HUDEP-2 (cell line): ENCODE data around the gene LAMA5.

Source experiments
- DNase-seq, 76 experiments: peaks; one replicate each; lab custom pipeline; 2025; ENCODE audit not compliant: unreplicated experiment in 76 of 76; lab: John Stamatoyannopoulos, UW

Gene LAMA5

DNA sequence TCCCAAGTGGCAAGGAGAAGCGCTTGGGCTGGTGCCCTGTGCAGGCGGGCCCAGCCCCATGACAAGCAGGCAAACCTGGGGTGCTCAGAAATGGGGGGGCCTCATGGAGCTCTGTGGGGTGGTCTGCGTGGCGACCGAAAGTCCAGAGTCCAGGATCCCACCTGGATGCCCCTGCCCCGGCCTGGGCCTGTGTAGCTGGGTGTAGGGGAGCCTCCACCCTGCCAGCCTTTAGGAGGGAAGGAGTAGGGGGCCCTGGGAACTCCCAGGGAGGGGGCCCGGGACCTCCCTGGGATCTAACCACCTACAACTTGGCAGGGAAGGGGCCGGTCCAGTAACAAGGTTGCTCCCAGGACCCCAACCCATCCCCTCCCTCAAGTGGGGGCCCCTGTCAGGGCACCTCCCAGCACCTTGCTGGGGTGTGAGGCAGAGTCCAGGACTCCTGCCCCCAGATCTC, 4.5 kb upstream of the LAMA5 start:
- DNase-seq: no peak

DNA sequence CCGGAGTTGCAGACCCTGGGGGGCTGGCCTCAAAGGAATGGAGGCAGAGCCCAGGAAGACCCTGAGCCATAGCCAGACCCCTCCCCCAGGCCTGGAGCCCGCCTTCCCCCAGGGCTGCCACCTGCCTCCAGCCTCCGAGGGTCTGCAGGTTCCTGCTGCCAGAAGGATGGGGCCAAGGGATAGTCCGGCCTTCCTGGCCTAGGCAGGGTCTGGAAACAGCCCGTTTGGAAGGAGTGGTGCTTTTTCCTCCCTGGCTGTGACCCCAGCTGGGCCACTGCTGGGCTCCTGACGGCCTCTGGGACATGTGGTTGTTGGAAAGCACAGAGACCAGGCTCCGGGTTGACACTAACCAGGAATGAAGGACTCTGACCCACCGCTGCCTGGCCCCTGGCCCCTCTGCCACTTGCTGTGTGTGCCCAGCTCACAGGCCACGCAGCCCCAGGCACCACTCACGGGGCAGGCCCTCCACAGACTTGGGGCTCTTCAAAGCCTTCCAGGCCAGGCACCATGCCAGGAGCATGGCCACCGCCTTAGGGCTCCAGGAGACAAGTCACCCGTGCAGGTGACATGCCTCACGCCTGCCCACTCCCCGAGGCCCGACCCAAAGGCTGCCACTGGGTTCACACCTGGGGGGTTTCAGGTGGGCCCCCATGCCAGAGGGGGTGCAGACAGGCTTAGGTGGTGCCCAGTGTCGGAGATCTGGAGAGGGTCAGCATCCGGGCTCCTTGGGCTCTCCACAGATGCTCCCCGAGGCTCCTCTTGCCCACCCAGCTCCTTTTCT, 3.9 kb upstream of the LAMA5 start:
- peak in 4 of 76 experiments; percentile 17 to 24 (median 21) for DNase-seq

DNA sequence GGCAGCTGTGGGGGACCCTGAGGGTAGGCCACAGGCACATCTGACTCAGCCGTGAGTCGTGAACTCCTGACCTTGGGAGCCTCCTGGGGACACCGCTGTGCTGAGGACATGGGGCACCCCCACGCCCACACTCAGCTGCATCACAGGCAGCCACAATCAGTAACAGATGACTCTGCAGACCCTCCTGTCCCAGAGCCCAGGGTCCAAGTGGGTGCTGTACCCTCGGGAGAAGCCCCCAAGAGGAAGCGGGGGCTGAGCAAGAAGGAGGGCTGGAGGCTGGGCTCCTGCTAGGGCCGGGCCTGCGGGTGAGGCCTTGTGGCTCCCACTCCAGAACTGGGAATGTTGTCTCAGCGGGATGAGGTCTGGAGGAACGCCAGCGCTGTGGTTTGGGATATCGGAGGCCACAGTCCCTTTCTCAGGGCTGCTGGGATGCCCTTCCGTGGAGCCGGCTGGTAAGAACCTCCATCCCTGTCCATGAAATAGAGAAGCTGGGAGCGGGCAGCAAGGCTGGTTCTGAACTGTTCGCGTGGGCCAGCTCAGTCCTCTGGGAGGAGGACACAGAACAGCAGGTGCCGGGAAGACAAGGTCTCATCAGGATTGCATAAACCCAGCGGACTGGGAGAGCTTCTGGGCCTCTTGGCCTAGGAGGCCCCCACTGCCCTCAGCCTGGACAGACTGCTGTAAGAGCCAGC, 3.1 kb upstream of the LAMA5 start:
- DNase-seq: peak in 1 of 76 experiments; percentile 31

DNA sequence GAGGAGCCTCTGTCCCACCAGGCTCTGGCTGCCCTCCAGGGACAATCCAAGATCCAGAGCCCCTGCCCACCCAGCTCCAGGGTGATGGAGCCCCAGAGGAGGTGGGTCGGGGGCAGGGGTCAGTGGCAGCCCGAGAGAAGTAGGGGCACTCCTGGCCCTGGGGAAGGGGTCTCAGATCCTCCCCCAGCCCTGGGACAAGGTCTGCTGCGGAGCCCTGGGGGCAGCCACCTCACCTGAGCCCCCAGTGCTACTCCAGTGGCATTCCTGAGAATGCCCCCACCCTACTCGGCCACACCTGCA, 2.7 kb upstream of the LAMA5 start:
- no peak for DNase-seq

DNA sequence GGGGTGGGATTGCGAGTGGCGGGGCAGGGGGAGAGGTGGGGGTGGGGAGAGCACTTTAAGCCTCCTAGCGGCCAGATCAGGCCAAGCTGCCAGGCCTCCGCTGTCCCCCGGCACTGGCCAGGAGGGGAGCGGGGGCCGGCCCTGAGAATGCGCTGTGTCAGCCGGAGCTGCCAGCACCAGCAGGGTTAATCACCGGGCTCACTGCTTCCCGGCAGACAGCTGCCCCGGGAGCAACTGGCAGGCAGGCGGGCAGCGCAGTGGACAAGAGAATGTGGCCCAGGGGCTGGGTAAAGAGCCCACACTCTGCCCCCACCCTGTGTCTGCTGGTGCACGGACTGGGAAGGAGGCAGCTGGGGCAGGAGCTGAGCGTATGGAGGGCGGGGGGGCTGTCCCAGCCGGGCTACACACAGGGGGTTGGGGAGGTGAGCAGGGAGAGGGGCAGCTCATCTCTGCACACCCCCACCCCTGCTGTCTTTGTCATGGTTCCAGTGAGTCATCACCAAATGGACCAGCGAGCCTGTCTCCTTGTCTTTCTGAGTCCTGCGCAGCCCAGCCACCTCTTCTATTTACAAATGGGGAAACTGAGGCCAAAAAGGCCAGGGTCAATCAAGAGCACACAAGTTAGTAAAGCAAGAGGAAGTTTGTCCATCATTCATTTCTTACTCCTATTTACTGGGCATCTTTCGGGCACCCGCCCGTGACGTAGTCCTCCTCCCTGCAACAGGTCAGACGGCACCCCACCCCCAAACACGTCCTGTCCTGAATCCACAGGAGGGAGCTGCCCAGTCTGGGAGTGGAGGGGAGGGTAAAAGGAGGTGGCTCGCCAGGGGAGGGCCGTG, 2.1 kb upstream of the LAMA5 start:
- peak in 2 of 76 experiments; percentile 11 to 31 for DNase-seq

DNA sequence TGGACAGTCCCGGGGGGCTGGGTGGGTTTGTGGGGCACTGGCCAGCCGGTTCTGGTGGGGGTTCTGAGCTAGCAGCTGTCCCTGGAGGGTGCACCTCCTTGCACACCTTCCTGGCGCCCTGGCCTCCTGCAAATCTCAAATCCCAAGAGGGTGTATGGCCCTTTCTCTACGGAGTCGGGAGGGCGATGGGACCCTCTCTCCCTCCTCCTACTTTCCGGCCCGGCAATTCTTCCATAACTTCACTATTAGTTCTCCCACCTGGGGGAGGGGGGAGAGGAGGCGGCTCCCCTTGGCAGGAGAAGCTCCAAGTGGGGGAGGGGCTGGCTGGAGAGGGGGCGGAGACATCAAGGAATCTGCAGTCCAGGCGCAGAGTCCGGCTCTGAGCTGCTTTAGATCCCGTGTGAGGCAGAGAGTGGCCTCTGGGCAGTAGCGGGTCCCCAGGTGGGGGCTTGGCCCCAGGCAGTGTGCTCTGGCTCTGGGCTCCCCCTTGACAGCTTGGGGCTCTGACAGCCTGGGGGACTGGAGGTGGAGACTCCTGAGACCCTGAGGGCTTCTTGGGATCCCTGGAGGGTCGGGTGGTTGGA, 1.4 kb upstream of the LAMA5 start:
- DNase-seq: no peak

DNA sequence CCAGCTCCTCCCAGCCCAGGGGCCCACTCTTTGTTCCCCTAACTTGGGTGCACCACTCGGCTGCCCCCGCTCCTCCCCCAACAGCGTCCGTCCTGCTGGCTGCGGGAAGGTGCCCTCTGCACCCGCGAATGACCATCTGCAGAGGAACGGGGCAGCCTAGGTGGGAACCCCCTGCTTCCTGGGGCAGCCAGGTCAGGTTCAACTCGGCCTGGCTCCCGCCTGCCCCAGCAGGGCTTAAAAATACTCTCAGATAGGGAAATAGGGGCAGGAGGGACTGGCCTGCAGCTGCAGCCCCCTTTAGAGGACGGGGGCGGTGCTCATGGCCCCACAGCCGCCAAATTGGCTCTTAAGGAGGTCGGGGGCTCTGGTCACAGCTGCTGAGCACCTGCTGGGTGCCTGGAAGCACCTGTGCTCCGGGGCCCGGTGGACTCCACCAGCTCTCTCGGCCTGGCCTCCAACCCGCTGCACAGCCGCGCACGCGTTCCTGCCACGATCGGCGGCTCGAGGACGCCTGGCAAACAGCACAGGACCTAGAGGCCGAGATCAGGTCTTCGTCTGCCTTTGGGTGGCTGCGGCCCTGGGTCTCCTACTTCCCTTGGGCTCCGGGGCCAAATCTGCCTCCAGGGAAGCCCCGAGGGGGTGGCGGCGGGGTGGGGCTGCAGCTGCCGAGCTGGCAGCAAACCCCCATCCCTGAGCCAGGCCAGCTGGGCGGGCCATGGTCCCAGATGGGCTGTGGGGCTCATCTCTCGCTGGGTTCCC, 700 bp upstream of the LAMA5 start:
- DNase-seq: peak in 21 of 76 experiments; percentile 10 to 53 (median 27)

DNA sequence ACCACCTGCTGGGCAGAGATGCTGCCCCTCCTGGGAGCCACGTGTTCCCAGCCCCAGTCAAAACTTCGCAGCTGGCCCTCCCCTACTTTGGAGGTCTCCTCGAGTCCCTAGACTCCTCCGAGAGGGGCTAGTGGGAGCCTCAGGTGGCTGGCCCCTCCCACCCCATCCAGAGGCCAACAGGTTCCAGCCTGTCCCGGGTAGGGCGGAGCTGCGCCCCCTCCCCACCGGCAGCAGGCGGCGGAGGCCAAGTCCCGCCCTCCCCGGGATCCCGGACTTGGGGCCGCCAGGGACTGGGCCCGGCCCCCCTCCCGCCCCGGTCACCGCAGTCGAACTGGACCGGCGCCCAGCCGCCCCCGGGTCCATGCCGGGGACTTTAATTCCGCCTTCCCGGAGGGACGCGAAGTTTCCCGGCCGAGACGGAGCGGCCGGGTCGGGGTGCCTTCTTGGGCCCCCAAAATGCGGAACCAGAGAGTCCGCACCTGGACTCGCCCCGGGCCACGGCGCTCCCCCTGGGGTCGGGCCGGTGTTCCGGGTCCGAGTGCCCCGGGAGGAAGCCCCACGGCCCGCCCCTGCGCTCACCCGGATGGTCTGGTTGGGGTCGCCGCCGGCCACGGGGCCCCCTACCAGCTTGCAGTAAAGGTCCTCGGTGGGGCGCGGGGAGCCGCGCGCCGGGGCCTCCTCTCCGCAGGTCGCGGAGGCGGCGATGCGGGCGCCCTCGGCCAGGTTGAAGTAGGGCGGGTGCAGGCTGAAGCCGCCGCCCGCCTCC, 559 bp downstream of the LAMA5 start:
- peak in 1 of 76 experiments; percentile 57 for DNase-seq

DNA sequence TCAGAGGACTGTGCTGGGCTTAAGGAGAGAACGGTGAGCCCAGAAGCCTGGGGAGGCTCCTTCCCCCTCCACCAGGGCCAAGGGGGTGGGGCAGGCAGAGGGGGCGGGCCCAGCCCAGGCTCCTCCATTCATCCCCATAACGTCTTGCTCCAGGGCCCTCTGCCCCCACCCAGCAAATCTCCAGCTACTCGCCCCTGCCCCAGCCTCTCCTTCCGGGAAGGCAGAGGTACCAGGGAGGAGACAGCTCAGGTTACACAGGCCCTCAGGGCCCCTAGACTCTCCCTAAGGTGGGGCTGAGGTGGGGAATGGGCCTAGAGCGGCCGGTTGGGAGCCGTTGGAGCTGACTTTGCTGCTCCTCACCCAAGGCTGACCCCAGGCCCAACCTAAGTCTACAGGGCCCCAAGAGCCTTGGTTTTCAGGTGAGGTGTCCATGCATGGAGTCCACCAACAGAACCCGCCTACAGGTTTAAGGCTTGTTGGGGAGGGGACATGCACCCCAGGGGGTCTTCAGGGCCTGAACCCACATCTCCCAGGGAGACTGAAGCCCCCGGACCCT, 1.2 kb downstream of the LAMA5 start:
- DNase-seq: peak in 17 of 76 experiments; percentile 11 to 51 (median 32)

DNA sequence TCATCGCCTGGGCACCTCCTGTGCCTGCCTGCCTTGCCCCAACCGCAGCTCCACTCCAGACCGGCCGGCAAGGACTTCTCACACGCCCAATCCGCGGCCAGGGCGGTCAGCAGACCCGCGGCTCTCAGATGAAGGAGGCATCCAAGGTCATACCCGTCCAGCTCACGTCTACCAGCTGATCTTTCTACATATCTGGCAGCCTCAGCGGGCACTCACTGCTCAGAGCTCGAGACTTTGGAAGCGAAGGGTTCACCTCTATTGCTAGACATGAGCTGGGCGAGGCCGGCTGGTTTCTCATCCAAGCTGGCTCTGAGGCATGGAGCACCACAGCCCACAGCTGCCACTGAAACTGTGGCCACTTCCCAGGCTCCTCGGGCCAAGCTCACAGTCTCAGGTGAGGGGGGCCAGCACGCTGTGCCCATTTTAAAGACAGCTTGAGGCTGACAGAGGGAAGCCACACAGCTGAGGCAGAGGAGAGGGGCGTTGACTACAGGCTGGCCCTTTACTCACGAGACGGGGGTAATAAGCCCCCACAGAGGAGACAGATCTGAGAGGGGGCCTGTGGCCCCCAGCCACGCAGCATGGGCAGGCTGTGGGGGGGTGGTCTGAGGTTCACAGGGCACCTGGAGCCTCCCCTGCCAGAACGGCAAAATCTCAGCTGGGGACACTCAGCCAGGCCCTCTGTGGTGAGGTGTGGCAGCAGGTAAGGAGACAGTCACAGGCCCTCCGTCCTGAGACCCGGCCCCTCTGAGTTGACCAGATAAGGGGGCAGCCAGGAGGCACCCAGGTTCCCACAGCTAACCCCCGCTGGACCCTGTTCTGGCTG, 2.0 kb downstream of the LAMA5 start:
- no peak for DNase-seq

DNA sequence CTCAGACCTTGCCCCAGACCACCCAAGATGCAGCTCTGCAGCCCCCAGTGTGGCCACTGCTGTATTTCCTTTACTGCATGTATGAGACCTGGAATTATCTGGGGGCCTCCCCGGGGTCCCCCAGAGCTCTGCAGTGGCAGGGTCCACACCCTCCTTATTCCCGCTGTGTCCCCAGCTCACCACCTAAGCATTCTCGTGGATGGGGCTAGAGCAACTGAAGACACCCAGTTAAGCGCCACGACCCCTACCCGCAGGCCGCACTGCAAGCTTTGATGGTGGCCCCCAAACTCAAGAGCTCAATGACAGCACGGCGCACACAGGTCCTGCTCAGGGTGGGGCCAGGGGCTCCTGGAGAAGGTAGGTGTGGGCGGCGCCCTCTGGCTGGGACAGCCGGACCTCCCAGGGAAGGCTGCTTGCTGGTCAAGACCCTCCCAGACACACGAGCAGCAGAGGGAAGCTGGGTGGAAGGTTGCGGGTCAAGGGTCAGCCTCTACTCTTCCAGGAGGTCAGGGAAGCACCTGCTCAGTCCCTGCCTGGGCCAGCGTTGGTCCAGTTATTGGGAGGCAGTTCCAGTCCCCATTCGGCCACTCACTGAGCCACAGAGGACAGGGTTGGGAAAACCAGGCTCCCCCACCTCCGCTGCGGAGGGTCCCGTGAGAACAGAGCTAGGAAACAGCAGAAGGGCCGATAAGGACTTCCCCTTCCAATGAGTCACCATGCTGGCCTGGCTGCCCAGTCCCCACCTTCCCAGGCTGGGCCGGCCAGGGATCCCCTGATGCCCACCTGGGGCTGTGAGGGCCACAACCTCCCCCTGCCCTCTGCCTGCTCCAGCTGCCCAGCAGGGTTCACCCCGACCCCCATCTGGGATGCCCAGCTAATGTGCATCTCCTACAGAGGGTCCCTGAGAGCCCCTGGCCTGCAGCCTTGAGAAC, 2.9 kb downstream of the LAMA5 start:
- no peak for DNase-seq

DNA sequence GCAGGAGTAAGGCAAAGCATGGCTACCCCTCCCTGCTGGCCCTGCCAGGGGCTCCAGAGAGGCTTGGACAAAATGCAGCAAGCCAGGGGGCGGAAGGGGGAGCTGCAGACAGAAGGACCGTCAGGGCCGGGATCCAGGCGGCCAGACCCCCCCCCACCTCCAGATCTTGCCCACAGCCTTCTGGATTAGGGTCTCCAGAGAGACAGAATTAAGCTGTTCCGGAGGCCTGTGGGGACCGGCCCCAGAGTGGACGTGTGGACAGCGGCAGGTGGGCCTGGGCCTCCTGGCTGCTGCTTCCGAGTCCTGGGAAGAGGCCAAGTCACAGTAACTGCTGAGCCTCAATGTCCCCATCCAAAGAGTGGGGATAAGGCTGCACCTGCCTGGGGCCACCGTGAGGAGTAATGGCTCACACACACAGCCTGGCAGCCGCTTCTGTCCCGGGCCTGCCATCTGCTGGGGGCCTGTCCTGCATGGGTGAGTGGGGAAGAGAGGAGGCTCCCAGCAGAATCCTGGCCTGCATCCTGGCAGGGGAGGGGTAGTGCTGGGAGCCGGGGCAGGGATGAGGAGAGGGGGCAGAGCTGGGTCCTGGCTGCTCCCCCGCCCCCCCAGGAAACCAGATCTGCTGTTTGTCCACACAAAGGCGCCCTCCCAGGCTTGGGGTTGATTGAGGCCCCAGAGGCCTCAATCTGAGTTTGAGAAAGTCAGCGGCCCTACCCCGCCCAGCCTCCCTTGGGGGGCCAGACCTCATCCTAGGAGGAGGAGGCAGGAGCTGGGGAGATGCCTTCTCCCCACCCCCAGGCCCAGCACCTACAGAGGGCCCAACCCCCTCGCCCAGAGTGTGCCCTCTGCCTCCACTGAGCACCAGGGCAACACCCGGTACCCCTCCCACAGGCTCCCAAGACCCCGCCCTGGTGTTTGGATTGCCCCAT, 3.9 kb downstream of the LAMA5 start:
- peak in 1 of 76 experiments; percentile 12 for DNase-seq

DNA sequence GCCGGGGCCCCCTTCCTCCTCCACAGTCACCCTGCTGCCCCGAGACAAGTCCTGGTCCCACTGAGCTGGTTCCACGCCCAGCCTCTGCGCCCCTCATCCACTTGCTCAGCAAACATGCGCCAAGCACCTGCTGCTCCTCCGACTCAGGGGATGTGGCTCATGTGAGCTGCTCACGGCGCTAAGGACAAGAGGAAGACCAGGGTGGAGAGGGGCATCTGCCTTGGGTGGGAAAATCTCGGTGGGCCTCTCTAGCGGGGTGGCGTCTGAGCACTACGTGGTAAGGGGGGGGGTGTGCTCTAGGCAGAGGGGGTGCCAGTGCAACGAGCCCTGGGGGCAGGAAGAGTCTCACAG, 4.5 kb downstream of the LAMA5 start:
- DNase-seq: no peak

DNA sequence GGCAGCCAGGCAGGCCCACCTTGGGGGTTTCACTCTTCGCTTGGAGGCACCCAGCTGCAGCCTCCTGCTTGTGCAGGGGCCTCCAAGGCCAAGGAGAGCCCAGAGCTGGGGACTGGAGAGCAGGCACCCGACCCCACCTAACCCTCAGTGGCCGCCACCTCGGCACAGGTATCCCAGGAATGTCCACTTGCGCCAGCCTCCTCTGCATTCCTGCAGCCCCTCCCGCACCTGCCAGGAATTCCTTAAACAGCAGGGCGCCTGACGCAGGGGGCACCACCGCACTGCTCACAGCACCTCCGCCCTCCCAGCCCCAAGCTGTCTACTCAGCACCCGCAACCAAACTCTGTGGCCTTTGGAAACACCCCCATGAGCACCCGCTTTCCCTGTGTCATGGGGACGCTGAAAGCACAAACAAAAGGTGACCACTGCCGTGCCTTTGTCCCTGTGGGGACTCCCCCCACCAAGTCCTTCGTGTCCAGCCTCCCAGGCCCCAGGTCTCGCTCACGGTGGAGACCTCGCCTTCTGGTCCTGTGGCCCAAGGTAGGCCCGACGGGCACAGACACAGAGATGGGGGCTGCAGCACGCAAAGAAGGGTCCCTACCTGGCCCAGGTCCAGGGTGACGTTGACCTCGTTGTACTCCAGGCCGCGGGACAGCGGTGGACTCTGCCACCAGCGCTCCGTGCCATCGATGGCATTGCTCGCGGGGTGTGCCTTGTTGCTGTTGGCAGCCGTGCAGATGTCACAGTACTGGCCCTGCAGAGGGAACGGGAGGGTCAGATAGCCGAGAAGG, 5.1 kb downstream of the LAMA5 start:
- DNase-seq: no peak
